Measurements from ENCODE around the gene SMOC2.

DNA sequence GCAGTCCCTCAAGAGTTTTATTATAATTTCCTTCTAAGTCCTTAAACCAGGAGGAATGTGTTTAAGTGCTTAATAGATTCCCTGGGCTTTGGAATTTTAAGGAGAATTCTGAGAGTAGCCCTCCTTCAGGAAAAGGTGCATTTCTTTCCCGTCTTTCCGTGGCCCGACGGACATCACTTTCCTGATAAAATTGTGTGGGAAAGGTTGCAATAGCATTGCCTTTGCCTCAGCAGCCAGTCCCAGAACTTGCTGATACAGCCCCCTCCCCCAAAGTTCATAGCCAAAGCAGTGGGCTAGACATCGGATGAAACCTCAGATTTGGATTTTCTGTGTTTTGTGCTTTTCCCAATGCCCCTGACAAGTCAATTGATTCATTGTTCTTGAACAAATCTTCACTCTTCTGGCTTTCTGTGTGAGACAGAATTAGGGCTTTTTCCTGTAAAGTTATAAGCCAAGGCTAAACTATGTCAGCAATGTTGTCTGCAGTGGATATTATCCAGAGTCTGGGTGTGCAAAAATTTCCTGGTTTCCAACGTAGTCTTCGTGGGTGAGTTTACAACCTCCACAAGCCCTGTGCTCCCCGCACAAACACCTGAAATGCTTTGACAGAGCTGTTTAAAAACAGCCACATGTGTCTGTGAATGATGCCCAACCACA, 1.1 kb upstream of the SMOC2 start:
- TF ChIP-seq, protein P1, sequence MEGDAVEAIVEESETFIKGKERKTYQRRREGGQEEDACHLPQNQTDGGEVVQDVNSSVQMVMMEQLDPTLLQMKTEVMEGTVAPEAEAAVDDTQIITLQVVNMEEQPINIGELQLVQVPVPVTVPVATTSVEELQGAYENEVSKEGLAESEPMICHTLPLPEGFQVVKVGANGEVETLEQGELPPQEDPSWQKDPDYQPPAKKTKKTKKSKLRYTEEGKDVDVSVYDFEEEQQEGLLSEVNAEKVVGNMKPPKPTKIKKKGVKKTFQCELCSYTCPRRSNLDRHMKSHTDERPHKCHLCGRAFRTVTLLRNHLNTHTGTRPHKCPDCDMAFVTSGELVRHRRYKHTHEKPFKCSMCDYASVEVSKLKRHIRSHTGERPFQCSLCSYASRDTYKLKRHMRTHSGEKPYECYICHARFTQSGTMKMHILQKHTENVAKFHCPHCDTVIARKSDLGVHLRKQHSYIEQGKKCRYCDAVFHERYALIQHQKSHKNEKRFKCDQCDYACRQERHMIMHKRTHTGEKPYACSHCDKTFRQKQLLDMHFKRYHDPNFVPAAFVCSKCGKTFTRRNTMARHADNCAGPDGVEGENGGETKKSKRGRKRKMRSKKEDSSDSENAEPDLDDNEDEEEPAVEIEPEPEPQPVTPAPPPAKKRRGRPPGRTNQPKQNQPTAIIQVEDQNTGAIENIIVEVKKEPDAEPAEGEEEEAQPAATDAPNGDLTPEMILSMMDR (IDR thresholded peaks at IDR 0.05): no peak
- TF ChIP-seq POLR2A (IDR thresholded peaks at IDR 0.05): no peak

All from Peyer's patch (tissue), 4 donors.